ENCODE data around the gene FSTL1. TPM values are rescaled to one million over a fixed set of nuclear protein-coding genes. Genes with fewer than 3 reads are reported as not detected.

The FSTL1 gene
- total and polyA plus RNA-seq, 12 donors: 54.4 to 346 (median 176) TPM

GRCh38 chr3:120357807-120358206 is 93.0 kb downstream of the FSTL1 start:
- Histone ChIP-seq H3K36me3 (no peaks in the 10 kb centered on the region), H3K27ac (no peak overlapping the region), H3K4me1 (no peaks in the 10 kb centered on the region), H3K9me3 (no peaks in the 10 kb centered on the region), H3K4me3 (no peak overlapping the region), H3K27me3 (no peaks in the 10 kb centered on the region)
- intact Hi-C loops (cut with DNase I): loop anchor here in 1 of 10 donors (10.0 kb wide), 2 partner anchors 113 to 197 kb away; no protein-coding TSS in a partner anchor
- ATAC-seq: no peak
- no peak for DNase-seq
- TF ChIP-seq CTCF (IDR thresholded peaks at IDR 0.05): no peak

- intact Hi-C loops (cut with DNase I): loop anchor here in 1 of 10 donors (10.0 kb wide), 2 partner anchors 111 to 199 kb away; no protein-coding TSS in a partner anchor
- Histone ChIP-seq H3K36me3 (no peaks in the 10 kb centered on the region), H3K27me3 (no peaks in the 10 kb centered on the region), H3K9me3 (no peaks in the 10 kb centered on the region), H3K4me3 (no peak overlapping the region), H3K4me1 (peaks cover 0 to 9% (median 4%) of the 10 kb centered on the region in 9 donors), H3K27ac (no peak overlapping the region)
- 85 to 91% methylated on average over 1 of the region's 1 CpG for WGBS, 2 donors
- TF ChIP-seq CTCF (IDR thresholded peaks at IDR 0.05): no peak
- DNase-seq (no peak), ATAC-seq (no peak)
Measured at GRCh38 chr3:120355486-120355885, 95.3 kb downstream of the FSTL1 start.

GRCh38 chr3:120353463-120353862 is 97.3 kb downstream of the FSTL1 start:
- Histone ChIP-seq H3K27me3 (no peaks in the 10 kb centered on the region), H3K4me3 (no peak overlapping the region), H3K4me1 (peaks cover 0 to 20% (median 7%) of the 10 kb centered on the region in 9 donors), H3K27ac (no peak overlapping the region), H3K36me3 (no peaks in the 10 kb centered on the region), H3K9me3 (no peaks in the 10 kb centered on the region)
- ATAC-seq: no peak
- intact Hi-C loops (cut with DNase I): loop anchor here in 2 of 10 donors (5.0 to 10.0 kb wide), 3 partner anchors 64 to 201 kb away; no protein-coding TSS in a partner anchor
- no peak for DNase-seq
- TF ChIP-seq CTCF (IDR thresholded peaks at IDR 0.05): no peak

GRCh38 chr3:120352017-120352416 is 98.8 kb downstream of the FSTL1 start:
- DNase-seq (no peak), ATAC-seq (no peak)
- Histone ChIP-seq H3K27me3 (no peaks in the 10 kb centered on the region), H3K4me3 (no peak overlapping the region), H3K36me3 (no peaks in the 10 kb centered on the region), H3K4me1 (peaks cover 0 to 31% (median 13%) of the 10 kb centered on the region in 9 donors), H3K27ac (no peak overlapping the region), H3K9me3 (no peaks in the 10 kb centered on the region)
- intact Hi-C loops (cut with DNase I): loop anchor here in 2 of 10 donors (5.0 to 10.0 kb wide), 3 partner anchors 65 to 203 kb away; no protein-coding TSS in a partner anchor
- 93 to 96% methylated on average over 4 of the region's 4 CpGs for WGBS, 2 donors
- no peak for TF ChIP-seq CTCF (IDR thresholded peaks at IDR 0.05)

All from heart right ventricle (tissue), 16 donors.